ENCODE data around the gene CPNE1.
"Not testable (repeated sequence)": the region's sequence is repeated elsewhere in the genome, so short reads cannot be mapped to it uniquely, and the experiment has no call there.

Gene CPNE1

GRCh38 chr20:35697696-35698297, 33.1 kb upstream of the CPNE1 start:
- no peak for DNase-seq

GRCh38 chr20:35695978-35696377, 31.3 kb upstream of the CPNE1 start:
- DNase-seq, result no peak

- DNase-seq, result no peak
These were observed 30.6 kb upstream of the CPNE1 start for GRCh38 chr20:35695245-35695749.

- no peak for DNase-seq
These were observed 25.6 kb upstream of the CPNE1 start for GRCh38 chr20:35690265-35690664.

- DNase-seq, result not testable (repeated sequence)
These were observed 22.2 kb upstream of the CPNE1 start for GRCh38 chr20:35686872-35687271.

GRCh38 chr20:35685368-35685767, 20.7 kb upstream of the CPNE1 start:
- DNase-seq, result not testable (repeated sequence)

- DNase-seq, result no peak
These were observed 17.3 kb upstream of the CPNE1 start for GRCh38 chr20:35681960-35682359.

- no peak for DNase-seq
These were observed 15.9 kb upstream of the CPNE1 start for GRCh38 chr20:35680452-35681183.

- no peak for DNase-seq
These were observed 10.2 kb upstream of the CPNE1 start for GRCh38 chr20:35674921-35675320.

- no peak for DNase-seq
These were observed 9.2 kb upstream of the CPNE1 start for GRCh38 chr20:35673884-35674283.

GRCh38 chr20:35669681-35670080, 5.0 kb upstream of the CPNE1 start:
- DNase-seq, result no peak

- DNase-seq, result no peak
These were observed 4.5 kb upstream of the CPNE1 start for GRCh38 chr20:35669221-35669620.

GRCh38 chr20:35665949-35666288, 1.2 kb upstream of the CPNE1 start:
- DNase-seq, result no peak

GRCh38 chr20:35663516-35664465, 909 bp downstream of the CPNE1 start:
- no peak for DNase-seq

- no peak for DNase-seq
These were observed 2.1 kb downstream of the CPNE1 start for GRCh38 chr20:35662551-35662950.

GRCh38 chr20:35661908-35662307, 2.8 kb downstream of the CPNE1 start:
- no peak for DNase-seq

- DNase-seq, result peak; percentile 37
These were observed 3.6 kb downstream of the CPNE1 start for GRCh38 chr20:35661053-35661452.

GRCh38 chr20:35660122-35660937, 4.4 kb downstream of the CPNE1 start:
- no peak for DNase-seq

GRCh38 chr20:35657271-35657670, 7.4 kb downstream of the CPNE1 start:
- DNase-seq, result no peak

GRCh38 chr20:35654415-35654814, 10.3 kb downstream of the CPNE1 start:
- DNase-seq, result no peak

GRCh38 chr20:35653893-35654292, 10.8 kb downstream of the CPNE1 start:
- no peak for DNase-seq

- no peak for DNase-seq
These were observed 11.3 kb downstream of the CPNE1 start for GRCh38 chr20:35653430-35653734.

Data from kidney glomerular epithelial cell (primary cell).